GM12878 (cell line): ENCODE data around the gene HAGHL. TPM values are rescaled to one million over a fixed set of nuclear protein-coding genes. Genes with fewer than 3 reads are reported as not detected.

ENCODE experiments used
- ATAC-seq: fragments of 200-7000 bp; cut with Tn5 transposase; 3 replicates; pipeline ENCODE4 v1.9.1; 2020; ENCODE audit warnings: mild to moderate bottlenecking, moderate library complexity
- BruUV-seq: library from RNA; stranded (reverse); fragments of 400-500 nt; replicated peaks from 2 replicates; lab custom pipeline; 2021; lab: Mats Ljungman, UMichigan
- CTCF ChIA-PET: fragments of 300-600 bp; sonication (Branson Sonifier 250); formaldehyde crosslinking; extraction: SDS; loops from one replicate; lab custom pipeline; 2021; ENCODE audit warnings: inconsistent platforms; lab: Yijun Ruan, JAX
- POLR2A ChIA-PET: fragments of 350-600 bp; formaldehyde crosslinking; extraction: SDS; loops from one replicate; lab custom pipeline; 2021; ENCODE audit warnings: inconsistent platforms; lab: Charles Lee
- RAD21 ChIA-PET: fragments of 300-600 bp; sonication (Branson Sonifier 250); formaldehyde crosslinking; loops from one replicate; lab custom pipeline; 2023; ENCODE audit warnings: antibody characterized with exemption; ENCODE audit not compliant: unreplicated experiment; lab: Charles Lee
- SMC1A ChIA-PET: fragments of 300-600 bp; sonication (Branson Sonifier 250); formaldehyde crosslinking; loops from one replicate; lab custom pipeline; 2023; ENCODE audit not compliant: unreplicated experiment, uncharacterized antibody; lab: Charles Lee
- DNase-seq: peaks from one replicate; pipeline ENCODE4 v3.0.0-alpha.2; 2011; ENCODE audit warnings: low read depth, low spot score
- FAIRE-seq: peaks from 3 replicates; lab custom pipeline; 2011; peaks lifted over from hg19 to GRCh38; lab: Jason Lieb, UNC
- H2AFZ ChIP-seq: 2 replicates; pipeline ENCODE4 v1.6.0; 2011; ENCODE audit warnings: low read depth, low read length, control low read depth; ENCODE audit not compliant: control insufficient read depth
- H3K27ac ChIP-seq: 2 replicates; pipeline ENCODE4 v1.5.1; 2011; ENCODE audit warnings: control low read depth; ENCODE audit not compliant: control insufficient read depth, insufficient read depth
- H3K27me3 ChIP-seq, 2 experiments: replicated peaks in 1 of 2; 2 replicates each; pipeline versions ENCODE4 v1.6.0 to v1.6.1; 2011; ENCODE audit warnings: low read length in 1 of 2; ENCODE audit not compliant: control insufficient read depth in 2 of 2, insufficient read depth in 2 of 2
- H3K36me3 ChIP-seq, 2 experiments: 2 replicates each; pipeline ENCODE4 v1.5.1; 2011; ENCODE audit warnings: low read length in 1 of 2; ENCODE audit not compliant: control insufficient read depth in 2 of 2, insufficient read depth in 2 of 2
- H3K4me1 ChIP-seq: 2 replicates; pipeline ENCODE4 v1.6.1; 2011; ENCODE audit warnings: mild to moderate bottlenecking, low read length, moderate library complexity, mixed read lengths; ENCODE audit not compliant: control insufficient read depth, insufficient read depth
- H3K4me2 ChIP-seq: 2 replicates; pipeline ENCODE4 v1.6.0; 2011; ENCODE audit warnings: control low read depth; ENCODE audit not compliant: control insufficient read depth, insufficient read depth
- H3K4me3 ChIP-seq: fragments of 200-600 bp; sonication (generic); 2 replicates; pipeline ENCODE4 v1.5.1; 2016
- H3K79me2 ChIP-seq: 2 replicates; pipeline ENCODE4 v1.6.0; 2011; ENCODE audit warnings: low read length; ENCODE audit not compliant: control insufficient read depth, insufficient read depth
- H3K9ac ChIP-seq: 2 replicates; pipeline ENCODE4 v1.8.0; 2011; ENCODE audit warnings: low read length, control low read depth, mixed read lengths; ENCODE audit not compliant: control insufficient read depth, insufficient read depth
- H3K9me3 ChIP-seq: replicated peaks from 3 replicates; pipeline ENCODE4 v1.5.1; 2011; ENCODE audit warnings: mild to moderate bottlenecking, low read length; ENCODE audit not compliant: control insufficient read depth, insufficient read depth
- H4K20me1 ChIP-seq: 2 replicates; pipeline ENCODE4 v1.6.0; 2011; ENCODE audit not compliant: control insufficient read depth, insufficient read depth
- CHD1 ChIP-seq: IDR thresholded peaks from 2 replicates; pipeline ENCODE4 v1.6.1; 2012; ENCODE audit warnings: low read depth, low read length, improper control_type of control experiment
- FOS ChIP-seq: IDR thresholded peaks from 3 replicates; pipeline ENCODE4 v1.6.1; 2011; ENCODE audit warnings: borderline replicate concordance; ENCODE audit not compliant: insufficient read length; ENCODE audit errors: extremely low read depth
- FOXK2 ChIP-seq: fragments of 450-650 bp; IDR thresholded peaks from 2 replicates; pipeline ENCODE4 v1.6.1; 2017; ENCODE audit warnings: mild to moderate bottlenecking, moderate library complexity
- KDM1A ChIP-seq: fragments of 200-600 bp; sonication (generic); IDR thresholded peaks from 2 replicates; pipeline ENCODE4 v1.6.1; 2016; ENCODE audit warnings: borderline replicate concordance
- NFYA ChIP-seq: IDR thresholded peaks from 2 replicates; pipeline ENCODE4 v1.6.1; 2011; ENCODE audit warnings: low read depth, mild to moderate bottlenecking, low read length, improper control_type of control experiment, borderline replicate concordance
- PKNOX1 ChIP-seq: fragments of 450-650 bp; IDR thresholded peaks from 2 replicates; pipeline ENCODE4 v1.6.1; 2016; ENCODE audit warnings: mild to moderate bottlenecking
- SP1 ChIP-seq: IDR thresholded peaks from one replicate; pipeline ENCODE4 v1.6.1; 2011; ENCODE audit warnings: low read depth, low read length
- TAF1 ChIP-seq: IDR thresholded peaks from 2 replicates; pipeline ENCODE4 v1.6.1; 2011; ENCODE audit warnings: mild to moderate bottlenecking, low read depth, low read length, borderline replicate concordance
- TCF12 ChIP-seq: IDR thresholded peaks from 2 replicates; pipeline ENCODE4 v1.6.1; 2011; ENCODE audit warnings: low read depth, mild to moderate bottlenecking, low read length
- ZNF217 ChIP-seq: fragments of 450-650 bp; IDR thresholded peaks from 2 replicates; pipeline ENCODE4 v1.6.1; 2017; ENCODE audit warnings: antibody characterized with exemption, mild to moderate bottlenecking
- ZNF384 ChIP-seq: IDR thresholded peaks from 2 replicates; pipeline ENCODE4 v1.6.1; 2012; ENCODE audit warnings: low read depth, mild to moderate bottlenecking, low read length, improper control_type of control experiment, borderline replicate concordance
- WGBS: methylation state at CpG from one replicate; pipeline ENCODE4 v1.1.6; 2016; ENCODE audit warnings: low lambda C conversion rate; ENCODE audit not compliant: insufficient replicate concordance, insufficient coverage; ENCODE audit errors: missing lambda C conversion rate; 5-methylcytosine and 5-hydroxymethylcytosine counted together
- in situ Hi-C: fragments of 300-500 bp; cut with MboI; formaldehyde crosslinking; loops from 9 replicates; pipeline ENCODE4 v1.14.3; 2018; ENCODE audit warnings: mixed read lengths
- intact Hi-C: fragments of 100-400 bp; cut with micrococcal nuclease; formaldehyde crosslinking; loops from one replicate; pipeline ENCODE4 v1.14.2; 2022; ENCODE audit not compliant: unreplicated experiment
- polyA plus RNA-seq, 11 experiments: library from polyadenylated mRNA; depleted of rRNA in 4 of 11; unstranded in 6 of 11; stranded (reverse) in 5 of 11; fragments of >200 nt; fragmentation: Nextera tagmentation in 4 of 11; fragmentation: Illumina TruSeq in 1 of 11; extraction: Ambion mirVana in 4 of 11; extraction: Trizol in 1 of 11; gene quantifications; 1 replicate in 1 of 11; 2 replicates in 10 of 11; pipeline versions ENCODE4 v1.2.1 to v1.2.3, GENCODE V29; 2011 to 2016; ENCODE audit warnings: inconsistent platforms in 2 of 11, missing spikeins in 2 of 11, low read depth in 1 of 11
- total RNA-seq, 4 experiments: library from RNA; depleted of rRNA in 3 of 4; stranded (reverse); fragments of >200 nt in 3 of 4; fragmentation: Illumina TruSeq in 1 of 4; extraction: Trizol in 1 of 4; gene quantifications; 2 replicates each; pipeline versions ENCODE4 v1.2.1 to v1.2.3, GENCODE V29; 2013 to 2021
- TF ChIP-seq, protein P1 (sequence below): IDR thresholded peaks from 2 replicates; pipeline ENCODE4 v1.6.1; 2012; ENCODE audit warnings: low read depth, low read length, improper control_type of control experiment

Gene HAGHL
- total and polyA plus RNA-seq, 10 of the 15 experiments (the other 5 are each of a cell fraction or from before 2014, with no cell fraction given) = 0.23 to 44.6 (median 16.4) TPM

DNA sequence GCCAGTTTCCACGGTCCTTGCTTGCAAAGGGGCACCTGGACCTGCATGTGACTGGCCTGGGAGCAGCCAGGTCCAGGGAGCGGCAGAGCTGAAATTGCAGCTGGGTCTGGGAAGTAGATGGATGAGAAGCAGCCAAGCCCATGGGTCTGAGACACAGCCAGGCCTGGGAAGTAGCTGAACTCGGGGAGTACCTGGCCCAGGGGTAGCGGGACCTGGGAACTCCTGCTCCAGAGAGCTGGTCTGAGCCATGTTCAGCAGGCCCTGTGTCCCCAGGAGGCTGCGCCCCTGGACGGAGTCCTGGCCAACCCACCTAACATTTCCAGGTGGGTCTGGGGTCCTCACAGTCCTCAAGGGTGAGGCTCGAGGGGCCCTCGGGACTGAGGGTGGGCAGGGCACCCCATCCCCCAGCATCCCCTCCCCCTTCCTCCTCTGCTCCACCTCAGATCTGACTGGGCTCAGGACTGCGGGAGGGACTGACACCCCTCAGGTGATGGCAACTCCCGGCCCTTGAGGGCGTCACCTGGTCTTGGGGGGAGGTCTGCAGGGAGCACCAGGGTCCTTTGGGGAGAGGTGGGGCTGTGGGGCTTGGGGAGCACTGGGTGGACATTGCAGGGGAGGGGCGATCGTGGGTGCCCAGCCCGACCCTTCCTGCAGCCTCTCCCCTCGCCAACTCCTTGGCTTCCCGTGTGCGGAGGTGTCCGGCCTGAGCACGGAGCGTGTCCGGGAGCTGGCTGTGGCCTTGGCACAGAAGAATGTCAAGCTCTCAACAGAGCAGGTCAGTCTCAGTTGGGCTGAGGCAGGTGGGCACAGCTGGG lies 36.7 kb downstream of the HAGHL start:
- Histone ChIP-seq H3K9ac (no peak overlapping the region), H3K4me2 (no peak overlapping the region), H2AFZ (no peak overlapping the region), H3K4me1 (no peaks in the 10 kb centered on the region), H3K79me2 (no peaks in the 10 kb centered on the region), H3K27ac (no peak overlapping the region), H3K36me3 (no peaks in the 10 kb centered on the region), H3K27me3 (no peaks in the 10 kb centered on the region), H3K9me3 (no peaks in the 10 kb centered on the region), H4K20me1 (no peaks in the 10 kb centered on the region)
- FAIRE-seq (no peak), ATAC-seq (no peak), DNase-seq (no peak)
- 52% methylated on average over 14 of the region's 21 CpGs for WGBS
- intact Hi-C loops = no loop called here
- ChIA-PET CTCF (no interaction called here), RAD21 (no interaction called here), POLR2A (no interaction called here)
- no TSS peak for BruUV-seq
- TF ChIP-seq PKNOX1 (no peak), TCF12 (no peak), ZNF384 (no peak), SP1 (no peak), ZNF217 (no peak), NFYA (no peak), TAF1 (no peak), KDM1A (no peak), CHD1 (no peak), FOS (no peak), FOXK2 (no peak)
- TF ChIP-seq, protein P1, sequence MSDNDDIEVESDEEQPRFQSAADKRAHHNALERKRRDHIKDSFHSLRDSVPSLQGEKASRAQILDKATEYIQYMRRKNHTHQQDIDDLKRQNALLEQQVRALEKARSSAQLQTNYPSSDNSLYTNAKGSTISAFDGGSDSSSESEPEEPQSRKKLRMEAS = no peak
- TF ChIP-seq, all 136 proteins: peak for 0
- no peak overlapping the region for H3K4me3 ChIP-seq
- in situ Hi-C loops = no loop called here
- SMC1A ChIA-PET = no interaction called here
